ENCODE results near the gene GABRA4. TPM values are rescaled to one million over a fixed set of nuclear protein-coding genes. Genes with fewer than 3 reads are reported as not detected.

GABRA4 gene
- total RNA-seq, 5 donors from 2014 or later (not counting 1 experiment from before 2014, with no cell fraction given), result not detected

GRCh38 chr4:46986922-46987638 is 6.3 kb downstream of the GABRA4 start:
- 60% methylated on average over 3 of the region's 3 CpGs for WGBS (ENCODE audit: insufficient coverage)
- no peaks in the 10 kb centered on the region for H3K36me3 Mint-ChIP-seq

DNA sequence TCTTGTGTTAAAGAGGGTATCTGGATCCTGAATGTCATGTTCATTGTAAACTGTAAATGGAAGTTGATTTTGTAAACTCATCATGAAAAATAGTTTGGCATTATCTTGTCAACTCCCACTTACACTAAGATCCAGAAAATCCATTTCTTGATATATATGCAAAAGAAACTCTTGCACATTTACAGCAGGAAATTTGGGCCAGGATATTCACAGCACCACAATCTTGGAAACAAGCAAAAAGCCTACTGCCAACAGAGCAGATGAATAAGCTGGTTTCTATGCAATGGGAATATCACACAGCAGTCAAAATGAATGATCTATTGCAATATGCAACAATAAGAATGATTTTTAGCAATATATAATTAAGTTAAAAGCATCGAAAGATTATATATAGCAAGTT is 8.6 kb downstream of the GABRA4 start:
- Mint-ChIP-seq H3K4me3 (no peak overlapping the region), H3K27me3 (peaks cover 5 to 6% of the 10 kb centered on the region in 2 donors), H3K27ac (no peak overlapping the region), H3K36me3 (no peaks in the 10 kb centered on the region), H3K9me3 (peaks cover 0 to 5% (median 0%) of the 10 kb centered on the region in 3 donors), H3K4me1 (no peaks in the 10 kb centered on the region)
- Histone ChIP-seq H3K27me3 (replicated peaks in 1 of 2; ENCODE audit: control insufficient read depth in 2 of 2, extremely low read depth in 1 of 2, insufficient read depth in 2 of 2, low read length in 1 of 2) (no peaks in the 10 kb centered on the region), H3K4me1 (ENCODE audit: control insufficient read depth in 1 of 2, extremely low read depth in 1 of 2, insufficient read depth in 2 of 2, low read length in 2 of 2) (no peaks in the 10 kb centered on the region), H3K4me3 (ENCODE audit: control insufficient read depth in 1 of 2, extremely low read depth in 1 of 2, low read length in 1 of 2) (no peak overlapping the region), H3K27ac (ENCODE audit: low read length) (no peak overlapping the region), H3K36me3 (ENCODE audit: control insufficient read depth in 2 of 2, extremely low read depth in 1 of 2, insufficient read depth in 1 of 2, low read length in 1 of 2) (no peaks in the 10 kb centered on the region), H3K9me3 (no peaks in the 10 kb centered on the region)
- POLR2A ChIA-PET, result no interaction called here
- ATAC-seq (replicated peaks in 1 of 4), result no peak
- no CpG with 5 or more reads among the region's 1 CpG for WGBS (ENCODE audit: insufficient coverage)
- CTCF ChIA-PET, result no interaction called here
- no peak for DNase-seq

More at GRCh38 chr4:46986922-46987638, 6.3 kb downstream of the GABRA4 start:
- Mint-ChIP-seq H3K27me3 (peaks cover 13 to 16% of the 10 kb centered on the region in 2 donors), H3K27ac (no peak overlapping the region), H3K4me3 (no peak overlapping the region), H3K9me3 (no peaks in the 10 kb centered on the region), H3K4me1 (peaks cover under 1 to 1% (median 1%) of the 10 kb centered on the region in 3 donors)
- H3K27ac ChIP-seq (ENCODE audit: low read length), result no peak overlapping the region
- H3K27me3 ChIP-seq (replicated peaks in 1 of 2; ENCODE audit: control insufficient read depth in 2 of 2, extremely low read depth in 1 of 2, insufficient read depth in 2 of 2, low read length in 1 of 2), result no peaks in the 10 kb centered on the region
- CTCF ChIA-PET, result no interaction called here
- ATAC-seq (replicated peaks in 1 of 4), result no peak
- no peak overlapping the region for H3K4me3 ChIP-seq (ENCODE audit: control insufficient read depth in 1 of 2, extremely low read depth in 1 of 2, low read length in 1 of 2)
- H3K9me3 ChIP-seq, result no peaks in the 10 kb centered on the region
- H3K36me3 ChIP-seq (ENCODE audit: control insufficient read depth in 2 of 2, extremely low read depth in 1 of 2, insufficient read depth in 1 of 2, low read length in 1 of 2), result no peaks in the 10 kb centered on the region
- DNase-seq, result no peak
- no peaks in the 10 kb centered on the region for H3K4me1 ChIP-seq (ENCODE audit: control insufficient read depth in 1 of 2, extremely low read depth in 1 of 2, insufficient read depth in 2 of 2, low read length in 2 of 2)
- POLR2A ChIA-PET, result no interaction called here

DNA sequence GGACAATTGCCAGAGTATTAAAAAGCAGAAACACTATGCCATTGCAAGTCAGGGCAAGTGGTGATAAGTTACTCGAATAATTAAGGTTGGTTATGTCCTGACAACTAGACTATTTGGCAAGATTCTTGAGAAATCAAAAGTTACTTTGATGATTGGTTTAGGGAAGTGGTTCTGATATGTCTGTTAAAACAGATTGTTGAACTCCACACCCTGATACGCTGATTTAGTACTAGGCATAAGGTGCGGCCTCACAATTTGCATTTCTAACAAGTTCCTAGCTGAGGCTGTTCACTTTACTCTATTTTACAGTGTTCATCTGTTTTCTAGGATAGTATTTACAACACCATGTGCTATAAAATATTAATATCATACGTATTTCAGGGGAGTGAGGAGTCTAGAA is 12.5 kb downstream of the GABRA4 start:
- CTCF ChIA-PET, result interaction anchor here (0.6 to 0.7 kb wide), 2 partner anchors 23 to 30 kb away, joined by 3 to 4 read pairs; no protein-coding TSS in a partner anchor
- H3K4me3 ChIP-seq (ENCODE audit: control insufficient read depth in 1 of 2, extremely low read depth in 1 of 2, low read length in 1 of 2), result no peak overlapping the region
- H3K36me3 ChIP-seq (ENCODE audit: control insufficient read depth in 2 of 2, extremely low read depth in 1 of 2, insufficient read depth in 1 of 2, low read length in 1 of 2), result no peaks in the 10 kb centered on the region
- ATAC-seq (replicated peaks in 1 of 4) (no peak), DNase-seq (no peak)
- Mint-ChIP-seq H3K4me3 (no peak overlapping the region), H3K4me1 (no peaks in the 10 kb centered on the region), H3K27ac (no peak overlapping the region), H3K9me3 (peaks cover 0 to 5% (median 0%) of the 10 kb centered on the region in 3 donors), H3K27me3 (peaks cover 7 to 14% of the 10 kb centered on the region in 2 donors), H3K36me3 (no peaks in the 10 kb centered on the region)
- POLR2A ChIA-PET, result interaction anchor here in 1 of 2 donors (0.7 kb wide), 1 partner anchor 9 kb away, joined by 4 read pairs; no protein-coding TSS in a partner anchor
- H3K4me1 ChIP-seq (ENCODE audit: control insufficient read depth in 1 of 2, extremely low read depth in 1 of 2, insufficient read depth in 2 of 2, low read length in 2 of 2), result no peaks in the 10 kb centered on the region
- WGBS (ENCODE audit: insufficient coverage), result 86% methylated on average over 1 of the region's 4 CpGs
- no peaks in the 10 kb centered on the region for H3K9me3 ChIP-seq
- no peak overlapping the region for H3K27ac ChIP-seq (ENCODE audit: low read length)
- H3K27me3 ChIP-seq (replicated peaks in 1 of 2; ENCODE audit: control insufficient read depth in 2 of 2, extremely low read depth in 1 of 2, insufficient read depth in 2 of 2, low read length in 1 of 2), result no peaks in the 10 kb centered on the region

GRCh38 chr4:46979726-46980125 is 13.7 kb downstream of the GABRA4 start:
- no peak for ATAC-seq (replicated peaks in 1 of 4)
- Histone ChIP-seq H3K4me1 (ENCODE audit: control insufficient read depth in 1 of 2, extremely low read depth in 1 of 2, insufficient read depth in 2 of 2, low read length in 2 of 2) (no peaks in the 10 kb centered on the region), H3K27me3 (replicated peaks in 1 of 2; ENCODE audit: control insufficient read depth in 2 of 2, extremely low read depth in 1 of 2, insufficient read depth in 2 of 2, low read length in 1 of 2) (no peaks in the 10 kb centered on the region), H3K4me3 (ENCODE audit: control insufficient read depth in 1 of 2, extremely low read depth in 1 of 2, low read length in 1 of 2) (no peak overlapping the region), H3K27ac (ENCODE audit: low read length) (no peak overlapping the region), H3K9me3 (no peaks in the 10 kb centered on the region), H3K36me3 (ENCODE audit: control insufficient read depth in 2 of 2, extremely low read depth in 1 of 2, insufficient read depth in 1 of 2, low read length in 1 of 2) (no peaks in the 10 kb centered on the region)
- H3K4me1 Mint-ChIP-seq, result no peaks in the 10 kb centered on the region
- no peak overlapping the region for H3K4me3 Mint-ChIP-seq
- WGBS (ENCODE audit: insufficient coverage), result no CpG with 5 or more reads among the region's 4 CpGs
- peaks cover 11 to 23% of the 10 kb centered on the region in 2 donors for H3K27me3 Mint-ChIP-seq
- no peak overlapping the region for H3K27ac Mint-ChIP-seq
- no peaks in the 10 kb centered on the region for H3K36me3 Mint-ChIP-seq
- ChIA-PET POLR2A (interaction anchor here in 1 of 2 donors (0.6 kb wide), 1 partner anchor 558 kb away, joined by 5 read pairs; no protein-coding TSS in a partner anchor), CTCF (interaction anchor here in 1 of 2 donors (0.7 kb wide), 1 partner anchor 142 kb away, joined by 3 read pairs; no protein-coding TSS in a partner anchor)
- H3K9me3 Mint-ChIP-seq, result peaks cover 0 to 5% (median 0%) of the 10 kb centered on the region in 3 donors
- DNase-seq, result no peak

DNA sequence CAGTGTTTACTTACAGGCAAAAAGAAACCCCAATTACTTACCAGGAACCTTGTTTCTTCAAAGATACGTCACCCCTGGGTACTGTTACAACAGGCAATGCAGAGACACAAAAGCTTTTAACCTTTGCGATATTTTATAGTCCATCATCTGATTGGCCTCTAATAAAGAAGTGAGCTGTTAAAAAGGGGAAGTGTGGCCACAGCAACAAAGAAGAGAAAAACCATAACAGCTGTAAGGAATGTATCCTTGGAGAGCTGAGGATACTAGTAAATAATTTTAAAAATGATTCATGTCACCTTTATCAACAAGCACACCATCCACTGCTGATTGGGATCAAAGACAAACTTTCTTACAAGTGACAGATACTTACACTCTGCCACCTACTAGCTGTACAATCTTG is 14.1 kb downstream of the GABRA4 start:
- ATAC-seq (replicated peaks in 1 of 4) (no peak), DNase-seq (no peak)
- Mint-ChIP-seq H3K4me1 (no peaks in the 10 kb centered on the region), H3K9me3 (peaks cover 0 to 5% (median 0%) of the 10 kb centered on the region in 3 donors), H3K4me3 (no peak overlapping the region), H3K27me3 (peaks cover 11 to 23% of the 10 kb centered on the region in 2 donors), H3K27ac (no peak overlapping the region), H3K36me3 (no peaks in the 10 kb centered on the region)
- no CpG with 5 or more reads among the region's 2 CpGs for WGBS (ENCODE audit: insufficient coverage)
- Histone ChIP-seq H3K36me3 (ENCODE audit: control insufficient read depth in 2 of 2, extremely low read depth in 1 of 2, insufficient read depth in 1 of 2, low read length in 1 of 2) (no peaks in the 10 kb centered on the region), H3K4me3 (ENCODE audit: control insufficient read depth in 1 of 2, extremely low read depth in 1 of 2, low read length in 1 of 2) (no peak overlapping the region), H3K4me1 (ENCODE audit: control insufficient read depth in 1 of 2, extremely low read depth in 1 of 2, insufficient read depth in 2 of 2, low read length in 2 of 2) (no peaks in the 10 kb centered on the region), H3K27ac (ENCODE audit: low read length) (no peak overlapping the region), H3K9me3 (no peaks in the 10 kb centered on the region), H3K27me3 (replicated peaks in 1 of 2; ENCODE audit: control insufficient read depth in 2 of 2, extremely low read depth in 1 of 2, insufficient read depth in 2 of 2, low read length in 1 of 2) (no peaks in the 10 kb centered on the region)
- ChIA-PET CTCF (no interaction called here), POLR2A (interaction anchor here in 1 of 2 donors (0.6 kb wide), 1 partner anchor 559 kb away, joined by 5 read pairs; no protein-coding TSS in a partner anchor)

GRCh38 chr4:46977245-46977644 is 16.1 kb downstream of the GABRA4 start:
- no peak for DNase-seq
- Mint-ChIP-seq H3K9me3 (peaks cover 0 to 5% (median 0%) of the 10 kb centered on the region in 3 donors), H3K36me3 (no peaks in the 10 kb centered on the region), H3K27me3 (peaks cover 13 to 23% of the 10 kb centered on the region in 2 donors), H3K4me3 (no peak overlapping the region), H3K27ac (no peak overlapping the region), H3K4me1 (no peaks in the 10 kb centered on the region)
- ATAC-seq (replicated peaks in 1 of 4), result no peak
- ChIA-PET CTCF (no interaction called here), POLR2A (no interaction called here)
- Histone ChIP-seq H3K27me3 (replicated peaks in 1 of 2; ENCODE audit: control insufficient read depth in 2 of 2, extremely low read depth in 1 of 2, insufficient read depth in 2 of 2, low read length in 1 of 2) (no peaks in the 10 kb centered on the region), H3K9me3 (no peaks in the 10 kb centered on the region), H3K27ac (ENCODE audit: low read length) (no peak overlapping the region), H3K36me3 (ENCODE audit: control insufficient read depth in 2 of 2, extremely low read depth in 1 of 2, insufficient read depth in 1 of 2, low read length in 1 of 2) (no peaks in the 10 kb centered on the region), H3K4me1 (ENCODE audit: control insufficient read depth in 1 of 2, extremely low read depth in 1 of 2, insufficient read depth in 2 of 2, low read length in 2 of 2) (no peaks in the 10 kb centered on the region), H3K4me3 (ENCODE audit: control insufficient read depth in 1 of 2, extremely low read depth in 1 of 2, low read length in 1 of 2) (no peak overlapping the region)
- no CpG with 5 or more reads among the region's 2 CpGs for WGBS (ENCODE audit: insufficient coverage)
